Medulla oblongata (tissue), 1 donor: Measurements from ENCODE around the gene CCL27.

Experiments used
- DNase-seq: peaks from one replicate; pipeline ENCODE4 v3.0.0-alpha.2; 2015; ENCODE audit errors: extremely low spot score

Gene CCL27

DNA sequence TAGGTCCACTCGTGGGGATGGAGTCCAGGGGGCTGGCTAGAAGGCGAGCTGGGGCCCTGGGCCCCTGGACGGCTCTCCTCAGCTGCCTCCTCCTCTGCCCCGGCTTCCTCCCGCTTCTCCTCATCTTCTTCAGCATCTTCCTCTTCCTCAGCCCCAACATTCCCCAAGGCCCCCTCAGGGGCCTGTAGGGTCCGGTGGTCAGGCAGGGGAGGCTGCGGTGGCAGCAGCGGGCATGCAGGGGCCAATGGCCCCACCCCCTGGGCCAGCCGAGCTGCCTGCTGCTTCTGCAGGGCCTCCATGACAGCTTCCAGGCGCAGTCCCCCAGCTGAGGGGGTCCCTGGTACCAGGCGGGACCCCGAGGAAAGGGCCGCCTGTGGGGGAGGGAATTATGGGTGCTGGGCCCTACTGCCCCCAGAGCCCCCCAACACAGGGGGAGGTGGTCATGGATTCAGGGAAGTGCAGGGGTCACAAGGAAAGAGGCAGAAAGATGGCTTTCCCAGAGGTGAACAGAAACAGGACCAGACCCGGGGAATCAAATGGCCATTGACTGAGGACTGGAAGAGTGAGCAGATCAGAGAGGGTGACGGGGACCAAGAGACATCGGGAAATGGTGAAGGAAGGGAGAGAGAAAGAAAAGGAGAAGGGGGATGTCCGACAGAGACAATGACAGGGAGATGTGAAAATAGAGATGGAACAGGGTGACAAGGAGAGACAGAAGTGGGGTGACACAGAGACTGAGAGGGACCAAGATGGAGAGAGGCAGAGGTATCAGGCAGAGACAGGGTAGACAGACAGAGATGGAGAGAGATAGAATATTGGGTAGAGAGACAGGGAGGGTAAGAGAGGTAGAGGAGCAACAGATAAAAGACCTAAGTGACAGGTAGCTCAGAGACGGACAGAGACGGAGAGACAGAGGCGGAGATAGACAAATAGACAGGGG is 34.5 kb downstream of the CCL27 start:
- DNase-seq, result no peak

DNA sequence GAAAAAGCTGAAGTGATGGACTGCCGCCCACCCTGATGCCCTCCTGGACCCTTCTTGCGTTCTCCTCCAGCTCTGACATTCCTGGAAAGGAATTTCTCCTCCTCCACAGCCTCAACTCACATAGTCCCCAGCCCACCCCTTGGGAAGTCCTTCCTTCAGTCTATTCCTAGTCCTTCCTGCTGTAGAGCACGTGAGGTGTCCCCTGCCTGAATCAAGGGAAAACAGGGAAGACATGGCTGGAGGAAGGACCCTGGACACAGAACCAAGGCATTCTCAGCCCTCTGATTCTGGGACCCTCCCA is 37.3 kb downstream of the CCL27 start:
- DNase-seq, result no peak

DNA sequence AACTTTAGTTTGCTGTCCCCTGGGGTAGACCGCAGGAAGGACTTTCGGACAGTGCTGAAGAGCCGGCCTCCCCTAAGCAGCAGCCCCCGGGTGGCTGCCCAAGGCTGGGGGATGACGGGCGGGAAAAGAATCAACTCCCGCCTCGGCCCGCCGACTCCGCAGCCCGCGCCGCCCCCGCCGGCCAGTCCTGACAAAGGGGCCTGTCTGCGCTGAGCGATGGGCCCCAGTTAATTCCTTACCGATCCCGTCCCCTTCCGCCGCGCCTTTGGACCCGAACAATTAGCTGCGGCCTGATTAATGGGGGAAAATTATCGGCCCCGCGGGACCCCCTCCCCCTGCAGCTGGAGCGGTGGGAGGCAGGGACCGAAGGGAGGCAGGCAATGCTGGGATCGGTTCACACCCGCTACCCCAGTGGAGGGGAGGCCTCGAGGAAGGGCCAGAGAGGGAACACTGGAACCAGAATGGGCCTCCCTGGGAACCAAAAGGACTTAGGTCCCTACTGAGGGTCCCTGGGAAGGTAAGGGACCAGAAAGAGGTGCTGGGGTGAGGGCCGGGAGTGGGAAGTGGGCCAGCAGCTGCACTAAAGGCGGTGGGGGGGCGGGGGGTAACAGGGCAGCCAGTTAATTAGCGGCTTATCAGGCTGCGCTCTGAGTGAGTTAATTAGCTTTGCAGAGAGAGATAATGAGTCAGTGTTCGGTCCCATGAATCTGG is 37.8 kb downstream of the CCL27 start:
- DNase-seq, result no peak

DNA sequence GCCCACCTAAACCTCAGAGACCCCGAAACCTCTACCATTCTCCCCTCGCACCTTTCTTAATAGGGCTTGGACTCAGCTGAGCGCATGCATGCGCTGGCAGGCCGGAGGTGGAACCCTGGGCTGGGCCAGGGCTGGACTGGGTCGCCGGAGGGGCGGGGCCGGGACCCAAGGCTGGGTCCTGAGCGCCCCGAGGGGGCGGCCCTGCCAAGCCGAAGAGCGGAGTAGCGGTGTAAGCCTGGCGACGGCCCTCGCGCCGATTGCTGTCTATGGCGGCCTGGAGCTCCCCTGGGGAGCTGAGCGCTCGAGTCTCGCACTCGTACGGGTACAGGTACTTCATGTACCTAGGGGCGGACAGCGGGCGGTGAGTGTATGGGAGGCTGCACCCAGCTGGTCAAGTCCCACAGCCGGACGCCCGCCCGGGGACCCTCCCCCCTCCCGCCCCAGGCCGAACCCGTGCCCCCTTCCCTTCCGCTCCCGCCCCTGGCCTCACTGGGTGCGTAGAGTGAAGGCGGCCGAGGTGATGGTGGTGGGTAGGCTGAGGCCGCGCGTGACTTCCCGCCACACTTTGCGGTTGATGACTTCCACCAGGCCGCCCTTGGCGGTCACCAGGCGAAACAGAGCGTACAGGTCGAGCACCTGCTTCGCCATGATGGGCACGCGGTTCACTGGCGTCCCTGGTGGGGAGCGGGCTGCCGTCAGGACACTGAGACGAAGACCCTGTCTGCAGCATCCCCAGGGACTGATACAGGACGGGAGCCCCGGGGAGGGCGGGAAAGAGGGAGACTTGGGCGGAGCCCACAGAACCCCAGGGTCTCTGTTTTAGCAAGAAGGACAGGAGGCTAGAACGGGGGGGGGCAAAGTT is 38.9 kb downstream of the CCL27 start:
- no peak for DNase-seq

DNA sequence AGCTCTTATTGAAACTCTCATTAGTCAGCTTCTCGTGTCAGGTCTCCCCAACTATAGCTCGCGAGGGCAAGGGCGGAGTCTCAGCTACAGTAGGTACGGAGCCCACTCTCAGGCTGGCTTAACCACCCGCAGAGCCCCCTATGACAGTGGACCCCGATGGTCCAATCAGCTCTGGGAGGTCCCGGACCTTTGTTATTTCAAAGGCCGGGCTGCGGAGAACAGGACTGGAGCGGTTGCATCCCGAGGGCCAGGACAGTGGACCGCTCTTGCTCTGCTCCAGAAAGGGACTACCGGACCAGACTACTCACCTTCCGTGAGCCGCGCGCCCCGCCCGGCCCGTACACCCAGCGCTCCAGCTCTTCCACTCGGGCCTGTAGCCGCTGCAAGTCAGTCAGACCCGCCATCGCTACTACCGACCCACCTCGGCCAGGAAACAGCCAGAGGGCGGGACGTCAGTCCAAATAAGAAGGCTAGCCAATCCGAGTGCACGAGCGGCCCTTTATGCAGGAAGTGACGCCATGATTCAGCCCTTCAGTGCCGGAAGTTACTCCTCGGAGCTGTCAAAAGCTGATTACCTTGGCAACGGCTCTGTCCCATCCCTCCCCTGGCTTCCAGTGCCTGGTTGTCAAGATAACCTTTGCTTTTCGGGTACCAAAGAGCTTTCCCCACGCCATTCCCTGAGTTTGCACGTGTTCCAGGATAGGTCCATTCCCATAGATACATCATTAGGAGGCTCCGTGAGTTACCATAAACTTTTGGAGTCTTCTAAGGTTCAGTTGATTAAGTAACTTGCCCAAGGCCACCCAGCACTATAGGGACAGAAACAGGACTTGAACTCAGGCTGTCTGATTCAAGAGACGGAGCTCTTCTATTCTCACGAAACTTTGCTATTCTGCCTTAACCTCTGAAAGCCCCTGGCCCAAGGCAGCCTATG is 42.1 kb downstream of the CCL27 start, which contains the start of gene DCTN3:
TSS of gene DCTN3 (minus strand) at position 435 of the 934 bp plus-strand sequence. CDS start at position 404, 31 bp downstream.
- DNase-seq, result peak; percentile 97

DNA sequence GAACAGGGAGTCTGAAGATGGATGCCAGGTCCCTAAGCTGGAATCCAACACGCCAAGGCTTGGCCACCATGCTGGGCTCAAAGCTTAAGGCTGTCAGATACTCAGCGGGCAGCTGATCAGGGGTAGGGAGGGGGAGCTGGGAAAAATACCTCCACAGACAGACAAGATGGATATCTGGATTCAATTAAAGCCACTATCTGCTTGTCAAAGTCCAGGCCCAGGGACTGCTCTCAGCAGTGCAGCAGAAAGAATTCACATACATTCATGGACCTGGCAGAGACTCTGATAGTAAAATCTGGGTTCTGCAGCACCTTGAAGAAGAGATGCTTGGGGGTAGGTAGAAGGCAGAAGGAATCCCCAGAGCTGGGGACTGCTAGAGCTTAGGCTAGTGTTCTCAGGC is 47.3 kb downstream of the CCL27 start:
- DNase-seq, result no peak

- DNase-seq, result peak; percentile 94
These were observed 49.6 kb downstream of the CCL27 start for GRCh38 chr9:34612788-34613390.
